H9 (cell line): ENCODE data around the gene DENND4B. TPM values are rescaled to one million over a fixed set of nuclear protein-coding genes. Genes with fewer than 3 reads are reported as not detected.
"Not testable (repeated sequence)": the region's sequence is repeated elsewhere in the genome, so short reads cannot be mapped to it uniquely, and the experiment has no call there.

Experiments used
- DNase-seq: peaks from one replicate; pipeline ENCODE4 v3.0.0-alpha.2; 2017
- H2AFZ ChIP-seq: one replicate; pipeline ENCODE4 v1.6.1; 2013; ENCODE audit warnings: mild to moderate bottlenecking, low read length, control low read depth, moderate library complexity
- H2AK5ac ChIP-seq: 2 replicates; pipeline ENCODE4 v1.6.1; 2013; ENCODE audit warnings: low read length, control low read depth, mixed read lengths; ENCODE audit not compliant: insufficient read length
- H2BK120ac ChIP-seq: one replicate; pipeline ENCODE4 v1.6.1; 2013; ENCODE audit warnings: low read depth, mild to moderate bottlenecking, low read length, control low read depth, inconsistent platforms; ENCODE audit not compliant: poor library complexity, severe bottlenecking
- H2BK12ac ChIP-seq: 2 replicates; pipeline ENCODE4 v1.6.1; 2013; ENCODE audit warnings: low read length, control low read depth, mixed read lengths, low read depth; ENCODE audit not compliant: insufficient read length
- H2BK15ac ChIP-seq: 2 replicates; pipeline ENCODE4 v1.6.1; 2013; ENCODE audit warnings: low read depth, low read length, control low read depth
- H2BK20ac ChIP-seq: one replicate; pipeline ENCODE4 v1.6.1; 2013; ENCODE audit warnings: low read depth, mild to moderate bottlenecking, low read length, control low read depth, inconsistent platforms; ENCODE audit not compliant: poor library complexity, severe bottlenecking
- H2BK5ac ChIP-seq: 2 replicates; pipeline ENCODE4 v1.6.1; 2013; ENCODE audit warnings: low read length, control low read depth, mixed read lengths; ENCODE audit not compliant: insufficient read length
- H3K14ac ChIP-seq: 2 replicates; pipeline ENCODE4 v1.6.1; 2013; ENCODE audit warnings: low read length, control low read depth; ENCODE audit not compliant: insufficient read depth
- H3K18ac ChIP-seq: 2 replicates; pipeline ENCODE4 v1.6.1; 2013; ENCODE audit warnings: low read depth, mild to moderate bottlenecking, mixed read lengths, low read length, control low read depth; ENCODE audit not compliant: insufficient read length
- H3K23ac ChIP-seq: 2 replicates; pipeline ENCODE4 v1.6.1; 2013; ENCODE audit warnings: low read length, control low read depth, mixed read lengths, low read depth; ENCODE audit not compliant: insufficient read length
- H3K23me2 ChIP-seq: 2 replicates; pipeline ENCODE4 v1.6.1; 2013; ENCODE audit warnings: low read depth, mild to moderate bottlenecking, mixed read lengths, low read length, control low read depth; ENCODE audit not compliant: insufficient read length, poor library complexity, severe bottlenecking
- H3K27ac ChIP-seq: 2 replicates; pipeline ENCODE4 v1.5.1; 2013; ENCODE audit warnings: low read length, control low read depth, mixed read lengths, low read depth; ENCODE audit not compliant: insufficient read length
- H3K27me3 ChIP-seq: 2 replicates; pipeline ENCODE4 v1.6.1; 2013; ENCODE audit warnings: low read length, control low read depth, inconsistent platforms; ENCODE audit not compliant: insufficient read depth
- H3K4ac ChIP-seq: 2 replicates; pipeline ENCODE4 v1.6.1; 2013; ENCODE audit warnings: low read depth, mild to moderate bottlenecking, control low read depth, inconsistent platforms, low read length, moderate library complexity
- H3K4me1 ChIP-seq: 2 replicates; pipeline ENCODE4 v1.6.1; 2013; ENCODE audit warnings: low read length, control low read depth, inconsistent platforms; ENCODE audit not compliant: insufficient read depth
- H3K4me2 ChIP-seq: 2 replicates; pipeline ENCODE4 v1.6.1; 2013; ENCODE audit warnings: low read length, control low read depth, mixed read lengths; ENCODE audit not compliant: insufficient read length, insufficient read depth
- H3K56ac ChIP-seq: 2 replicates; pipeline ENCODE4 v1.6.1; 2013; ENCODE audit warnings: low read depth, mild to moderate bottlenecking, mixed read lengths, low read length, control low read depth; ENCODE audit not compliant: insufficient read length
- H3K79me1 ChIP-seq: 2 replicates; pipeline ENCODE4 v1.6.1; 2013; ENCODE audit warnings: low read depth, mild to moderate bottlenecking, moderate library complexity, low read length, control low read depth, inconsistent platforms; ENCODE audit not compliant: insufficient read depth, poor library complexity, severe bottlenecking
- H3K79me2 ChIP-seq: 2 replicates; pipeline ENCODE4 v1.6.1; 2013; ENCODE audit warnings: low read length, control low read depth, inconsistent platforms; ENCODE audit not compliant: insufficient read depth
- H3K9ac ChIP-seq: 2 replicates; pipeline ENCODE4 v1.6.1; 2013; ENCODE audit warnings: low read length, control low read depth, mixed read lengths; ENCODE audit not compliant: insufficient read length; ENCODE audit errors: extremely low read depth
- H3K9me3 ChIP-seq: one replicate; pipeline ENCODE4 v1.6.1; 2013; ENCODE audit warnings: low read depth, low read length, inconsistent platforms; ENCODE audit not compliant: control insufficient read depth
- H3T11ph ChIP-seq: one replicate; pipeline ENCODE4 v1.6.1; 2013; ENCODE audit warnings: mild to moderate bottlenecking, low read length, control low read depth, inconsistent platforms
- H4K20me1 ChIP-seq: one replicate; pipeline ENCODE4 v1.6.1; 2013; ENCODE audit not compliant: control insufficient read depth, insufficient read length, insufficient read depth
- H4K5ac ChIP-seq: 2 replicates; pipeline ENCODE4 v1.6.1; 2013; ENCODE audit warnings: low read depth, mild to moderate bottlenecking, mixed read lengths, low read length, control low read depth; ENCODE audit not compliant: insufficient read length
- H4K8ac ChIP-seq: replicated peaks from 2 replicates; pipeline ENCODE4 v1.6.1; 2013; ENCODE audit warnings: low read length, control low read depth, mixed read lengths, low read depth; ENCODE audit not compliant: insufficient read length
- H4K91ac ChIP-seq: 2 replicates; pipeline ENCODE4 v1.6.1; 2013; ENCODE audit warnings: low read depth, mild to moderate bottlenecking, moderate library complexity, mixed read lengths, low read length, control low read depth; ENCODE audit not compliant: insufficient read length
- H3K27ac Mint-ChIP-seq, 3 experiments: 2 replicates in 2 of 3; 3 replicates in 1 of 3; pipeline ENCODE4 v1.8.0; 2020 to 2021; ENCODE audit warnings: mixed read lengths in 3 of 3, mild to moderate bottlenecking in 1 of 3, moderate library complexity in 1 of 3
- H3K27me3 Mint-ChIP-seq: 2 replicates; pipeline ENCODE4 v1.8.0; 2021; ENCODE audit warnings: low read depth, mild to moderate bottlenecking, moderate library complexity, mixed read lengths
- H3K36me3 Mint-ChIP-seq, 3 experiments: 2 replicates in 2 of 3; 3 replicates in 1 of 3; pipeline ENCODE4 v1.8.0; 2020 to 2021; ENCODE audit warnings: low read depth in 3 of 3, mixed read lengths in 3 of 3; ENCODE audit not compliant: insufficient read depth in 1 of 3
- H3K4me1 Mint-ChIP-seq, 2 experiments: 2 replicates each; pipeline ENCODE4 v1.8.0; 2020; ENCODE audit warnings: mixed read lengths in 2 of 2
- H3K4me3 Mint-ChIP-seq, 2 experiments: 2 replicates in 1 of 2; 3 replicates in 1 of 2; pipeline ENCODE4 v1.8.0; 2020 to 2021; ENCODE audit warnings: mild to moderate bottlenecking in 2 of 2, mixed read lengths in 2 of 2, moderate library complexity in 1 of 2
- H3K9me3 Mint-ChIP-seq, 2 experiments: 2 replicates in 1 of 2; 3 replicates in 1 of 2; pipeline ENCODE4 v1.8.0; 2020; ENCODE audit warnings: mild to moderate bottlenecking in 2 of 2, mixed read lengths in 2 of 2, moderate library complexity in 1 of 2
- WGBS: extraction: QIAGEN DNeasy Blood & Tissue Kit; methylation state at CpG from one replicate; pipeline ENCODE4 v1.1.7; 2013; ENCODE audit warnings: missing lambda C conversion rate, low lambda C conversion rate, mixed read lengths; ENCODE audit not compliant: insufficient read length; ENCODE audit errors: extremely low coverage; 5-methylcytosine and 5-hydroxymethylcytosine counted together
- total RNA-seq: library from RNA; stranded (reverse); gene quantifications from 2 replicates; pipeline ENCODE4 v1.2.1, GENCODE V29; 2021
- TF ChIP-seq, protein P1 (sequence below): fragments of 200-600 bp; sonication (generic); conservative IDR thresholded peaks from 3 replicates; pipeline ENCODE4 v1.8.0; 2021; ENCODE audit warnings: antibody characterized with exemption, mild to moderate bottlenecking

DENND4B gene
- total RNA-seq, 1 experiment from 2014 or later = 84.6 TPM

- Histone ChIP-seq H3K27ac (no peak overlapping the region), H3K4me2 (peak overlapping the region; percentile 84), H3K79me2 (peaks cover 1% of the 10 kb centered on the region; the same call in 1 of the 2 replicates)
Measured at GRCh38 chr1:153984123-153984894, 37.8 kb upstream of the DENND4B start.

DNA sequence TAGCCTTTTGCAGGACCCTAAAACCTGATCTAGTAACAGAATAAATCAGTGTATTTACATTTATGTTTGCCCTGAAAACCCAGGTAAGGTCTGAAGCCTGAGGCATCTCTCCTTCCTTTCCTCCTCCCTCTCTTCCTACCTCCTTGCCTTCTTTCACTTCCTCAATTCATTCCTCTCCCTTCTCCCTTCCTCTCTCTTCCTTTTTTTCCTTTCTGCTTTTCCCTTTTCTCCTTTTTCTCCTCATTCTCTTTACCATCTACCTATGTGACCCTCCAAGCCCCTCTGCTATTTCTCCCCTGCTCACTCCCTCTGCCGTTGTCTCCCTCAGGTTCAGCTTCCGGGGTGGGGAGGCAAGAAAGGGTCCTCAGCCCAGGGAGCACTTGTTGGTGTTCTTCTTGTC is 35.2 kb upstream of the DENND4B start:
- not testable (repeated sequence) for H3K9ac ChIP-seq, H3T11ph ChIP-seq, H3K4me3 Mint-ChIP-seq, H3K27ac ChIP-seq, H3K79me2 ChIP-seq, H3K4me2 ChIP-seq, H2BK5ac ChIP-seq, H3K27ac Mint-ChIP-seq, H3K4ac ChIP-seq, H3K9me3 ChIP-seq, H3K27me3 ChIP-seq, H3K9me3 Mint-ChIP-seq, H3K23ac ChIP-seq, H2BK15ac ChIP-seq, DNase-seq, H3K56ac ChIP-seq, H4K8ac ChIP-seq, H3K79me1 ChIP-seq, H3K14ac ChIP-seq, H3K27me3 Mint-ChIP-seq, H2BK20ac ChIP-seq, H2AK5ac ChIP-seq, H2BK12ac ChIP-seq, H2BK120ac ChIP-seq, H4K91ac ChIP-seq, H4K5ac ChIP-seq, H4K20me1 ChIP-seq, H2AFZ ChIP-seq, H3K18ac ChIP-seq, H3K4me1 ChIP-seq
- H3K36me3 Mint-ChIP-seq = peaks cover 12 to 52% (median 39%) of the 10 kb centered on the region in 3 experiments; a peak in 6 of 7 replicates
- no CpG with 5 or more reads among the region's 2 CpGs for WGBS
- peaks cover 24% of the 10 kb centered on the region for H3K23me2 ChIP-seq
- peaks cover 22 to 28% of the 10 kb centered on the region in 2 experiments for H3K4me1 Mint-ChIP-seq

More at GRCh38 chr1:153984123-153984894, 37.8 kb upstream of the DENND4B start:
- no CpG with 5 or more reads among the region's 6 CpGs for WGBS
- H3K4me3 Mint-ChIP-seq = peak overlapping the region; percentile 47 to 97
- H2BK12ac ChIP-seq = no peak overlapping the region
- H3K23me2 ChIP-seq = peaks cover 18% of the 10 kb centered on the region
- no peaks in the 10 kb centered on the region for H4K20me1 ChIP-seq
- H2AFZ ChIP-seq = no peak overlapping the region
- DNase-seq = no peak
- H3K4me1 ChIP-seq = no peaks in the 10 kb centered on the region
- no peak overlapping the region for H4K5ac ChIP-seq
- H3K18ac ChIP-seq = no peak overlapping the region
- peaks cover 12 to 40% (median 28%) of the 10 kb centered on the region in 3 experiments; a peak in 6 of 7 replicates for H3K36me3 Mint-ChIP-seq
- H3K4ac ChIP-seq = no peak overlapping the region
- H4K91ac ChIP-seq = no peak overlapping the region
- H4K8ac ChIP-seq = no peak overlapping the region
- no peaks in the 10 kb centered on the region for H3K27me3 ChIP-seq
- H3K79me1 ChIP-seq = no peaks in the 10 kb centered on the region
- no peak overlapping the region for H3K14ac ChIP-seq
- no peak overlapping the region for H2BK20ac ChIP-seq
- no peaks in the 10 kb centered on the region for H3K27me3 Mint-ChIP-seq
- H2BK5ac ChIP-seq = no peak overlapping the region
- H3T11ph ChIP-seq = no peak overlapping the region
- no peaks in the 10 kb centered on the region; a peak in 1 of 5 replicates for H3K9me3 Mint-ChIP-seq
- TF ChIP-seq, protein P1, sequence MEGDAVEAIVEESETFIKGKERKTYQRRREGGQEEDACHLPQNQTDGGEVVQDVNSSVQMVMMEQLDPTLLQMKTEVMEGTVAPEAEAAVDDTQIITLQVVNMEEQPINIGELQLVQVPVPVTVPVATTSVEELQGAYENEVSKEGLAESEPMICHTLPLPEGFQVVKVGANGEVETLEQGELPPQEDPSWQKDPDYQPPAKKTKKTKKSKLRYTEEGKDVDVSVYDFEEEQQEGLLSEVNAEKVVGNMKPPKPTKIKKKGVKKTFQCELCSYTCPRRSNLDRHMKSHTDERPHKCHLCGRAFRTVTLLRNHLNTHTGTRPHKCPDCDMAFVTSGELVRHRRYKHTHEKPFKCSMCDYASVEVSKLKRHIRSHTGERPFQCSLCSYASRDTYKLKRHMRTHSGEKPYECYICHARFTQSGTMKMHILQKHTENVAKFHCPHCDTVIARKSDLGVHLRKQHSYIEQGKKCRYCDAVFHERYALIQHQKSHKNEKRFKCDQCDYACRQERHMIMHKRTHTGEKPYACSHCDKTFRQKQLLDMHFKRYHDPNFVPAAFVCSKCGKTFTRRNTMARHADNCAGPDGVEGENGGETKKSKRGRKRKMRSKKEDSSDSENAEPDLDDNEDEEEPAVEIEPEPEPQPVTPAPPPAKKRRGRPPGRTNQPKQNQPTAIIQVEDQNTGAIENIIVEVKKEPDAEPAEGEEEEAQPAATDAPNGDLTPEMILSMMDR = no peak
- no peak overlapping the region for H3K9ac ChIP-seq
- no peak overlapping the region for H3K23ac ChIP-seq
- no peaks in the 10 kb centered on the region for H3K9me3 ChIP-seq
- peak overlapping the region in 1 of 3 experiments; percentile 42; a peak in 3 of 7 replicates for H3K27ac Mint-ChIP-seq
- H3K4me1 Mint-ChIP-seq = peaks cover 13 to 17% of the 10 kb centered on the region in 2 experiments
- no peak overlapping the region for H3K56ac ChIP-seq
- no peak overlapping the region for H2BK15ac ChIP-seq
- H2AK5ac ChIP-seq = no peak overlapping the region
- H2BK120ac ChIP-seq = no peak overlapping the region
